Fibroblast of upper back skin (primary cell): ENCODE results near the gene MCF2.

ENCODE experiments used
- DNase-seq: peaks from one replicate; pipeline ENCODE4 v3.0.0-alpha.2; 2013

The MCF2 gene

GRCh38 chrX:139581068-139581467 lies 126.9 kb downstream of the MCF2 start:
- no peak for DNase-seq

GRCh38 chrX:139566981-139567380 lies 141.0 kb downstream of the MCF2 start:
- DNase-seq = no peak

GRCh38 chrX:139563251-139563650 lies 144.7 kb downstream of the MCF2 start:
- peak; percentile 0 for DNase-seq

DNA sequence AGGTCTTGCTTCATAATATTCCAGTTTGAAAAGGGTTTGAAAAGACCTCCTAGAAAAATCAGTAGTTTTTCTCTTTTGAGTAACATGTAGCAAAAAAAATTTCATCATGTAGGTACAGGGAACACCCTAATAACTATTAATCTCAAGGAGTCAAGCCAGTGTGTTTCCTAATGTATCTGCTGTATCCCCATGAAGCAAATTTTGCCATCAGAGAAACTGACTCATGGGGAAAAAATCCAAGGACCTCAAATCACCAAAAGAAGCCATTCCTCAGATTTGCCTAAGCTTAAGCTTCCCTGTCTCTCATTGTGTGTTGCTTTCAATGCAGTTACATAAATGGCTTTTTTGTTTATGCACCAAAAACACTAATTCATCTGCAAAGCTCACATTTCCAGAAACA lies 147.7 kb downstream of the MCF2 start:
- peak; percentile 49 for DNase-seq

GRCh38 chrX:139559383-139560042 lies 148.5 kb downstream of the MCF2 start:
- peak; percentile 43 for DNase-seq

GRCh38 chrX:139554991-139555675 lies 152.8 kb downstream of the MCF2 start:
- no peak for DNase-seq

GRCh38 chrX:139554376-139554775 lies 153.6 kb downstream of the MCF2 start:
- no peak for DNase-seq

GRCh38 chrX:139544591-139544990 lies 163.4 kb downstream of the MCF2 start:
- DNase-seq = no peak

DNA sequence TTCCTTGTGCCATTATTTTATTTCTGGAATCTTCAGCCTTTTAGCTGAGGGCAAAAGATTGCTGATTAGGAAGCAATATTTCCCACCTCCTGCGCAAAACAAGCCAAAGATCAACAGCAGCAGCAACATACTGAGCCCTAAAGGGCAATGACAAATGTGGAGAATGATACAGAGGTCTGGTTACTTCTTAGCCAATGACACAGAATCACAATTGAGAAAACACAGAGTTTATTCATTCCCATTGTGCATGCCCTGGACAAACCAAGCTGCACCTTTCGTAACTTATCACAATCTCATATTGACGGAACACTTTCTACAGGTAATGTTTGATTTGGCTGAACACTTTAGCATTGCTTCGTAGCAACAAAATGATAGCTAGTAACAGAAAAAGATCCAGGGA lies 164.0 kb downstream of the MCF2 start:
- no peak for DNase-seq

GRCh38 chrX:139542652-139543051 lies 165.3 kb downstream of the MCF2 start:
- no peak for DNase-seq

DNA sequence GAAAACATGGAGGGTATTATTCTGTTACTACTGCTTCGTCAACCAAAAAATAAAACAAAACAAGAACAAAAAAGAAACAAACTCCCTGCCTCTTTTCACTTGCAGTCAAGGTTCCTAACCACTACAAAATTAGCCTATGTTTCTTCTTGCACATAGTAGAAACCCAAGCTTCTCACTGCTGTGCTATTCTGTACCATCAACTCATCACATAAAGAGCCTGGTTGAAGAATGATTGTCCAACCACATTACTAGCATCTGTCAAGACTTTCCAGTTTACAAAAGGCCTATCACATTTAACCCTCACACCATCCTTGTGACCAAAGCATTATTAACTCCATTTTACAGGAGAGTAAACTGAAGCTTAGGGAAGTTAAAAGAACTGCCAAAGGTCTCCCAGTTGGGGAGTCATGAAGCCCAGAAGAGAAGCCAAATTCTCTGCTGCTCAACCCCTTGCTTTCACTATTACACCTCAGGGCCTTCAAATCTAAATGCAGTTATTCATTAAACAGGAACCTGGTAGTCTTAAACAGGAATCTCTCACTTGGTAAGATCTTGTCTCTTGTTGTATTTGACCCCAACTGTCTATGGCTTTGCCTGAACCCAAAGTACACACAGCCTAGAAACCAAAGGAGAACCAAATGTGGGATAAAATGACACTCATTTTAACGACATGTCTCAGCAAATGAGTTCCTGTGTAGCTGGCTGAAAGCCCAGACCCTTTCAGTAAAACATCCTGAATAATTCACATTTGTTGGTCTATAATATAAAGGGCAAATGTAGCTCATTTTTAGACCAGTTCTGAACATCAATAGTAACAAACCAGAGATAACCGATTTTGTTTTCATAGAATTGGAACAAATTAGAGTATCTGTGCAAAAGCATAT lies 168.8 kb downstream of the MCF2 start:
- DNase-seq = no peak

GRCh38 chrX:139533444-139533843 lies 174.5 kb downstream of the MCF2 start:
- DNase-seq = no peak

- no peak for DNase-seq
Observed at GRCh38 chrX:139532834-139533233, 175.1 kb downstream of the MCF2 start.
